IPS-18c (cell line): ENCODE measurements around the gene STXBP5L.
"Not testable (repeated sequence)": the region's sequence is repeated elsewhere in the genome, so short reads cannot be mapped to it uniquely, and the experiment has no call there.

Source experiments
- H3K4me3 ChIP-seq: 2 replicates; pipeline ENCODE4 v1.7.0; 2013; ENCODE audit warnings: low read depth, mild to moderate bottlenecking, low read length, moderate library complexity; ENCODE audit not compliant: insufficient read depth
- H3K9me3 ChIP-seq: one replicate; pipeline ENCODE4 v1.6.1; 2013; ENCODE audit warnings: mild to moderate bottlenecking, low read length, moderate library complexity; ENCODE audit not compliant: control insufficient read depth, insufficient read depth

Gene STXBP5L

DNA sequence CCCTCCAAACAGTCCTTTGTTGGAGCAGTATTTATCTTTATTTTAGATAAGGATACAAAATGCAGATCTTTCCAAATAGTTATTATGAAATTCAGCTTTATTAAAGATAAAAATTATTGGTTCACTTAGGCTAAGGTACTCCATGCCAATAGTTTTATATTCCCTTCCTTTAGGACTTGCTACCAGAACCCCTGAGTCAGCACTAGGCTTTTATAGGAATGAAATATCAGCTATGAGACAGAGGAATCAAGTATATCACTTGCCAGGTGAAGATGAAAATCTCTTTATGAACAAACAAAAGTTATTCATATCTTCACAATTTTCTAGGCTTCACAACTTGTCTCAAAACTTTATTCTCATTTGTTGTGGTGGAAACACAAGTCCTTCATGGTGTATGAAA lies 416.3 kb downstream of the STXBP5L start:
- Histone ChIP-seq H3K4me3 (no peak overlapping the region), H3K9me3 (no peaks in the 10 kb centered on the region)

DNA sequence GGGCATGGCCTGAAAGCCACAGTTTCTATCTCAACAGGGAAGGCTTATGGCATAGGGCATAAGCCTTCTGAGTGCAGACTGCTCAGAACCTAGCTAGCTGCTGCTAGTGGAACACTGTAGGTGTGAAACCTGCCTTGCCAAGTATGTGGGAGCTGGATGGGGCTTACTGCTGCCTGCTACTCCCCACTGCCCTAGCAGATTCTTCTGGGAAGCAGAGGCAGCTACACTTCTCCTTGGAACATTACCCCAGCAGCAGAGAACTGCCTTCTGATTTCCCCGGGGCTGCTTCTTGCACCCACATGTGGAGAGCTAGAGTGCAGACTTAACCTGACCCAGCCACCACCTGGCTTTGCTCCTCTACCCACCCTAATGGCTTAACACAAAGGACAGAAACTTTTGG lies 422.1 kb downstream of the STXBP5L start:
- Histone ChIP-seq H3K9me3 (peaks cover 2% of the 10 kb centered on the region), H3K4me3 (no peak overlapping the region)

GRCh38 chr3:121330634-121331033 lies 422.6 kb downstream of the STXBP5L start:
- Histone ChIP-seq H3K4me3 (no peak overlapping the region), H3K9me3 (peaks cover 2% of the 10 kb centered on the region)

- H3K4me3 ChIP-seq, H3K9me3 ChIP-seq: not testable (repeated sequence)
Observed at GRCh38 chr3:121355960-121356359, 448.0 kb downstream of the STXBP5L start.

DNA sequence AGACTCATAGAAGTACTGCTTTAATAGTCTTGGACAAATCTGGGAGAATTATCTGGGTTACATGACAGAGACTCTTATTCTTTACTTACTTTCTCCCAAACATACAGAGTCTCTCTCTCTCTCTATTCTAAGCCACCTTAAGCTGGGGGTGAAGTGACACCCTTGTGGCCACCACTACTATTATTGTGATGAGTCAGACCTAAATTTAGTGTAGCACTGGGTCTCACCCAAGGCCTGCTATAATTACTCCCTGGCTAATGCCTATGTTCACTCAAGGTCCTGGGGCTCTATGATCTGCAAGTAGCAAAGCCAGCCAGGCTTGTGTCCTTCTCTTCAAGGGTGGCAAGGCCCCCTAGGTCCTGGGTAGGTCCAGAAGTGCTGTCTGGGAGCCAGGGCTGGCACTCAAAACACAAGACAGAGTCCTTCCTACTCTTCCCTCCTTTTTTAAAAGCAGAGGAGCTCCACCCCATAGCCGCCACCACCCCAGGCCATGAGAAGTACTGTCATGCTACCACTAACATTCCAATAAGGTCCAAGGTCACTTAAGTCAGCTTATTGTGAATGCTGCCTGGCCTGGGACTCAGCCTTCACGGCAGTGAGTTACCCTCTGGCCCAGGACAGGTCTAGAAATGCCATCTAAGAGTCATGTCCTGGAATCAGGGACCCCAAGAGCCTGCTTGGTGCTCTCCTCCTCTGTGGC lies 454.2 kb downstream of the STXBP5L start:
- Histone ChIP-seq H3K4me3 (no peak overlapping the region), H3K9me3 (no peaks in the 10 kb centered on the region)

- H3K9me3 ChIP-seq, H3K4me3 ChIP-seq: not testable (repeated sequence)
Observed at GRCh38 chr3:121388308-121388707, 480.3 kb downstream of the STXBP5L start.

DNA sequence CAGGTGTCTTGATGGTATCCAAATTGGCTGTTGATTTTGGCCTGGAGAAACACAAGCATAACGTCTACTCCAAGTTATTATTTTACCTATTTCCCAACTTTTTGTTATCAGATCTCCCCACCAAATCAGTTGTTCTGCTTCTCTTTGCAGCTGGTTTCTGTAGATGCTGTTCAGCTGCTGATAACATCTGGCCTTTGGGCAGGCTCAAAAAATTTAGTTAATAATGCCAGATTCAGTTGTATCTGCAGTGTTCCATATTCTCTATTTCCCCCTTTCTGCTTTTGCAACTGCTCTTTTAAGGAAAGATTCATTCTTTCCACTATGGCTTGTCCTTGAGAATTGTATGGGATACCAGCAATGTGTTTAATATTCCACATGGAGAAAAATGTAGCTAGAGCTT lies 488.0 kb downstream of the STXBP5L start:
- not testable (repeated sequence) for H3K9me3 ChIP-seq, H3K4me3 ChIP-seq

DNA sequence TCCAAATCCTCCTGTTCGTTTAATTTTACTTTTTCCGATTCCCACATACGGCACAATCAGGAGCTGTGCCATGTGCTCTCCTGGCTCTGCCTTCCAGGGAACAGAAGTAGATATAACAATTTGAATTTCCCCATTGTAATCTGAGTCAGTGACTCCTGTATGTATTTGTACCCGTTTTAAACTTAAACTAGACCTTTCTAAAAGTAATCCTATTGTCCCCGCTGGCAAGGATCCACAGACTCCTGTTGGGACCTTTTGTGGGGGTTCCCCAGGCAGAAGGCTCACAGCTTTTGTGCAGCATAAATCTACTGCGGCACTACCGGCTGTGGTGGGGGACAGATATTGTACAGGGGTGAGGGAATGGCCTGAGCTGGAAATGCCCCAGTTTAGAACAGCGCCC lies 490.0 kb downstream of the STXBP5L start:
- H3K9me3 ChIP-seq, H3K4me3 ChIP-seq: not testable (repeated sequence)

DNA sequence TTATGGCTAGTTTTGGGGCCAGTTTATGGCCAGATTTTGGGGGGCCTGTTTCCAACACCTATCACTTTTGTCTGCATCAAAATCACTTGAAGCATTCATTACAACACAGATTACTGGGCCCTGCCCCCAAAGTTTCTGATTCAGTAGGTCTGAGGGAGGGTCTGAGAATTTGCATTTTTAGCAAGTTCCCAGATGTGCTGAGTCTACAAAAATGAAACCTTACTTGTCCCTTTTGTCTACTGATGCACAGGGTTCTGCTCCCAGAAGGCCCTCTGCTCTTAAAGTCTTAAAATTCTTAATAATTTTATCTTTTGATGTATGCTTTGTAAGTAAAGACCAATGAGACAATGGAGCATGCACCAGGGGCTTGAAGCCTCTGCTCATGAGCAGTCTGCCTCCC lies 491.8 kb downstream of the STXBP5L start:
- Histone ChIP-seq H3K9me3 (no peaks in the 10 kb centered on the region), H3K4me3 (no peak overlapping the region)

GRCh38 chr3:121405631-121406030 lies 497.6 kb downstream of the STXBP5L start:
- Histone ChIP-seq H3K4me3 (no peak overlapping the region), H3K9me3 (no peaks in the 10 kb centered on the region)

GRCh38 chr3:121411523-121411922 lies 503.5 kb downstream of the STXBP5L start:
- Histone ChIP-seq H3K9me3 (no peaks in the 10 kb centered on the region), H3K4me3 (no peak overlapping the region)

DNA sequence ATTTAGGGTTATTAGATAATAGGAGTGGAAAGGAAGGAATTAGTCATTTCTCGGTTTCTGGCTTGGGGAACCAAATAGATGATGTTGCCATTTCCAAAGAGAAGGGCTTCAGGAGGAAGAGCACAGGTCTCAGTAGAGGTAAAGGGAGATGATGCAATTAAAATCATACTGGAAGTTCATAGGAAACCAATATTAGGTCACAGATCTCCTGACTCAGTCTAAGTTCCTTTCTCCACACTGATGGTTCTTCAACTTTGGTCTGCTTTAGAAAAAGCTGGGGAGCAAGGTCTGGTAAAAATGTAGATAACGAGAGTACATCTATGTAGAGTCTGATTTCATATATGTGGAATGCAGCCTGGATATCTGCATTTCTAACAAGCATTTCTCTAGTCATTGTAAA lies 506.9 kb downstream of the STXBP5L start:
- Histone ChIP-seq H3K9me3 (no peaks in the 10 kb centered on the region), H3K4me3 (no peak overlapping the region)

DNA sequence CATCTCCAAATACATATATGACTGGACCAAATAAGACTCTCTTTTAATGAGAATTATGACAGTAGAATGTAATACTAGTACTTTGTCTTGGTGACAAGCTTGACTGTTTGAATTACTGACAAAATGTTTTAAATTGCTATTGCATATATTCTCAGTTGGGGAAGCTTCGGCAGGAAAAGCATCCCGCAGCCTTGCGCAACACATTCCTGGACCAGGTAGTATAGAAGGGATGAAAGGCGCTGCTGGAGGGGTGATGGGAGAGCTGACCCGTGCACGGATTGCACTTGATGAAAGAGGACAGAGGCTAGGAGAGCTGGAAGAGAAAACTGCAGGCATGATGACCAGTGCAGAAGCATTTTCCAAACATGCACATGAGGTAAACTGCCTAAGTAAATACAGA lies 510.2 kb downstream of the STXBP5L start:
- H3K4me3 ChIP-seq: no peak overlapping the region
- no peaks in the 10 kb centered on the region for H3K9me3 ChIP-seq

DNA sequence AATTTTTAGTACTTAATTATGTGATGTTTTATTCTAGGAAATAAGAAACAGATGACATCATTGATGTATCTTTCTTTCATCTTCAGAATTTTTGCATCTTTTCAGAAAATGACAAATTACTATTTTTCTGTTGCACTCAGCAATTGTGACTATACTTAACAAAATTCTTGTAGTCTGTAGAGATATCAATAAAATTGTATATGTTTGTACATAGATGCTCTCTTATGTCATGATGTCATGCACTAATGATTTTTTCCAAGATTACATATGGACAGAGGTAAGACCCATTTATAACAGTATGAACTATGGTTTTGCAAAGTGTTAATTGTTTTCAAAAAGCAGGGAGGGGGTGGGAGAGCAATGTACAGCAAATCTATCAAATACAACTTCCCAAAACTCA lies 516.5 kb downstream of the STXBP5L start:
- Histone ChIP-seq H3K9me3 (no peaks in the 10 kb centered on the region), H3K4me3 (no peak overlapping the region)

DNA sequence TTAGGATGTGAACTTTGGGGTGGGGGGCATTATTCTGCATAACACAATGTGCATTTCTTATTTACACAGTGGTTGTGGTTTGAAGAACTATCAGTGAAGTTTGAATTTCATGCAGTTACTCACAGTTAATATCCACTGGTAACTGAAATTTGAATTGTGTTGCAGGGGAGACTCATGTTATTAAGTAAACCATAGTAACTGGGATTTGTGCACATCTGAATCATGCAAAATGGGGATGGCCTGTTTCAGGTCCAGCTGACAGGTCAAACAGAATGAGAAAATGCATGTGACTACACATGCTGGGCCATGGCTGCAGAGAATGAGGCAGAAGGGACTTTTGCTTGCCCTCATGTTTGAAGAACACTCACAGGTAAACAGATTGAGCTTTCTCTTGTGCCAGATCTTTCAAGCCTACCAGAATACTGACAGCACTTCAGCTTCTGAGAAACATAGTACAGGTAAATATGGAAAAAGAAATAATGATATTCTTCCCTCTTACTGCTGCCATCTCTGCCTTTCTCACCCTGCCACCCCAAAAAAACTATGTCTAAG lies 522.7 kb downstream of the STXBP5L start:
- Histone ChIP-seq H3K9me3 (no peaks in the 10 kb centered on the region), H3K4me3 (no peak overlapping the region)

DNA sequence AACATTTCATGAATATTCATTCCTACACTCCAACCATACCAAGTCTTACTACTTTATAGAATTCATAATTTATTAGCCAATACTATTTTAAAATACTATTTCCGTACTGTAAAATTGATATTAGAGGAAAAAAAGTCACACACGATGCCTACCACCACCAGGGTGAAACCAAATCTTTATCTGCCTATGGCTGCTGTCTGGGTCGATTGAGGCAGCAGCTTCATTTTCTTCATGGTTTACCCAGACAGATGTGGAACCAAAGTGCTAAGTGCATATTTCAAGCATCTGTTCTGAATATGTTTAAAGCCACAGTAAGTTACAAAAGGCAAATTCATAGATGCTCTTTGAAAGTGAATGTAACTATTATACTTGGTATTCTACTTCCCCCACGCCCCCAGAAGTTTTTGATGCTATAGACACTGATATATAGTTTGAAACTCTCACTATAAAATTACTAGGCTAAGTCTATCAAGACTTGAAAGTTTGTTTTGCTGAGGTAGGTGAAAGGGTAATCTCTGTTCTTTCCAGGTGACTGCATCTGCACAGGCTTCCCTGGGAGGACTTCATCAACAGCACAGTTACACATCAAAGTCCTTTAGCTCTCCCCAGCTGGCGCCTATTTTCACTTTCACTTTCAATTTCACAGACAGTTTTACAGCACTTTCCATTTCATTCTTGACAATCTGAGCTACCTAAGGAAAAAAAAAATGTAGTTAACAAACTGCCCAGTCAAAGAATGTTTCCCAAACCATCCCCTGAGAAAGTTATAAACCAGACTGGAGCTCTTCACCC lies 523.9 kb downstream of the STXBP5L start:
- Histone ChIP-seq H3K4me3 (no peak overlapping the region), H3K9me3 (no peaks in the 10 kb centered on the region)

DNA sequence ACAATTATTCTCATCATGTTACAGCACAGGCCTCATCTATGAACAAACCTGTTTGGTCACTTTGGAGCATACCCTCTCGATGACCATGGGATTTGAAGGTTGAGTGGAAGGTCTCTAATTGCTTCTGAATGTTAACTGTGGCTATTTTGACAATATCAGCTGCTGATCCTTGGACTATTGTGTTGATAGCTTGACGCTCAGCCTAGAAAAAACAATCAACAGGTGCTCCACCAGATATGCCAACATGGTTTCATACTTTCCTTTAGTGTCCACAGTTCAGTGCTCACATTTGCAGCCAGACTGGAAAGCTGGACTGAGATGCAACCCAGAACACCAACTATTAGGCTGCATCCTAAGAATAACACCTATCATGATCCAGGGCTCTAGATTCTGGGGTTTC lies 528.1 kb downstream of the STXBP5L start:
- H3K9me3 ChIP-seq: no peaks in the 10 kb centered on the region
- no peak overlapping the region for H3K4me3 ChIP-seq

DNA sequence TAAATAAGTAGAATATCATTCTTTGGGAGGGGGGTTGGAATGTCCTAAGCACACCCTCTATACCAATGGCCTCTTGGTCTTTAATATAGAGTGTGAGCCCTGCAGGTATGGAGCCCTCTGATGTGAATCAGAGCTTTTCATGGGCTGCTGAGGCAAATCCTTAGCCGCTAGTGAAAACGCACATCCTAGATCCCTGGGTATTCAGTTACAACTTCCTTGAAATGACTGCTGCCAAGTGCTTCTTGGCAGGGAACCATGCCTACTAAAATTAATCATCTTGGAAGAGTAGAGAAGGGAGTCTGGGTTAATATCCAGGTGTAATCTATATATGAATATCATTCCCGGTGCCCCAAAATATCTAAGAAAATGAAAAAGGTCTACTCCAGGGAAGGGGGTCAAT lies 528.6 kb downstream of the STXBP5L start:
- no peak overlapping the region for H3K4me3 ChIP-seq
- H3K9me3 ChIP-seq: no peaks in the 10 kb centered on the region
